Measurements from ENCODE around the gene SLC34A3.

SLC34A3 gene

DNA sequence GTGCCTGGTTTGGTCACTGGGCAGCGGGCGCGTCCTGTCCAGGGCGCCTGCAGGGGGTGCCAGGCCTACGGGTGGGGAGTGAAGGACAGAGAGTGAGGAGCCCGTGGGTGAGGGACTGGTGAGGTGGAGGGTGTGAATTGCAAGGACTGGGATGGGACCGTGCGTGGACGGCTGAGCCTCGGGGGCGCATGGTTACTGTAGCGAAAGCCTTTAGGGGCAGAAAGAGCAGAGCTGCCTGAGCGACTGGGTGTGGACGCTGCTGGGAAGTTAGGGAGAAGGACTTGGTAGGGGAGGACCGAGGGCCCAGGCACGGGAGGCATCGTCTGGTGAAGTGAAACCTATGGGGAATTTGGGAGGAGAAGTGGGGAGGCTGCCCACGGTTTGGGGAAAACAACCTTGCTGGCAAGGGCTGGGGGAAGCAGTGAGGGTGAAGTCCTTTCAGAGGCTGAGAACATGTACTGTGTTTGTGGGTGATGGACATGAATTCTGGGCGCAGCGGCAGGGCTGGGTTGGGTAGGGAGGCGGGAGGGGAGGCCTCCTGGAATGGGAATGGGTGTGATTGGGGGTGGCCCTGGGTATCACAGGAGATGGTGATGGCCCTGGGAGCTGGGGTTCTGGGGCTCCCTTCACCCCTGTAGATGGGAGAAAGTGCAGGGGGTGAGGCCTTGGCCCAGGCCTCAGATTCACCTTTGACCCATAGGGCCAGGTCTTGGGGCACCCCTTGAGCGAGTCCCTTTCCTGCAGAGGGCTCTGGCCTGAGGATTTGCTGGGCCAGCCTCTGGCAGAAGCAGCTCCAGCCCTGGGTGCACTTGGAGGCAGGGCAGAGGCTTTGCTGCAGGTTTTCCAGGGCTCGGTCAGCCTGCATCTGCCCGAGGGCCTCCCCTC lies 45.1 kb downstream of the SLC34A3 start:
- DNase-seq (ENCODE audit: low spot score), result no peak

DNA sequence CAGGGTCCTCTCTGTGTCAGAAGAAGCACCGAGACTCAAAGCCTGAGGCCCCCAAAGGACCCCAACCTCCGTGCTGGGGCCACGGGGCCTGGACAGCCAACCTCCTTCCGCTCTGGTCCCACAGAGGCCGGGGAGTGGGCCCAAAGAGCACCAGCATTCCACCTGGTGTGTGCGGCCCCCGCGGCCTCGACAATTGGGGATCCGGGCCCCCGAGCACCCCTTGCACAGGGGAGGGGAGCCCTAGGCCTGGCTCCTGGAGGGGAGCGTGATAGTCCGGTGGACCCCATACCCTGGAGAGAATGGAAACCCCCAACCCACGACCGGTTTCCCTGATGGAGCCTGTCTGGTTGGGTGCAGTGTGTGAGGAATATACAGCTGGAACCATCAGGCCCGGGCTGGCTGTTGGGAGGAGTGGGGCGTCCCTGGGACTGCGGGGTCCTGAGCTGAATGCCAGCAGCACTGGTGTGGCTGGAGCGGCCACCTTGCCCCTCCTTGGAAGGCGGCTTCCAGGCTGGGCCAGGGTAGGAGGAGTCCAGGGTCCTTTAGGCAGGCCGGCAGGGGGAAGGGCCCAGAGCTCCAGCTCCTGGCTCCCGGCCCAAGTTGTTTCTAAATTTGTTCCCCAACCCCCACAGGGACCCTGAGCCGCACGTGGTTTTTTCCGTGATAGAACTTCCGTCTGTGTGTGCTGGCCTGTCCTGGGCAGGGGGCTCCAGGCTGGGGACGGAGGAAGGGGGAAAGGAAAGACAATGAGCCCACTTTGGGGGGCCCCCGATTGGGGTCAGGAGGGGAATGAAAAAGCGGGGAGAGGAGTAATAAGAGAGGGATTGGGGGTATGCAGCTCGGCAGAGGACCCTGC lies 46.0 kb downstream of the SLC34A3 start:
- peak; percentile 68 for DNase-seq (ENCODE audit: low spot score)

DNA sequence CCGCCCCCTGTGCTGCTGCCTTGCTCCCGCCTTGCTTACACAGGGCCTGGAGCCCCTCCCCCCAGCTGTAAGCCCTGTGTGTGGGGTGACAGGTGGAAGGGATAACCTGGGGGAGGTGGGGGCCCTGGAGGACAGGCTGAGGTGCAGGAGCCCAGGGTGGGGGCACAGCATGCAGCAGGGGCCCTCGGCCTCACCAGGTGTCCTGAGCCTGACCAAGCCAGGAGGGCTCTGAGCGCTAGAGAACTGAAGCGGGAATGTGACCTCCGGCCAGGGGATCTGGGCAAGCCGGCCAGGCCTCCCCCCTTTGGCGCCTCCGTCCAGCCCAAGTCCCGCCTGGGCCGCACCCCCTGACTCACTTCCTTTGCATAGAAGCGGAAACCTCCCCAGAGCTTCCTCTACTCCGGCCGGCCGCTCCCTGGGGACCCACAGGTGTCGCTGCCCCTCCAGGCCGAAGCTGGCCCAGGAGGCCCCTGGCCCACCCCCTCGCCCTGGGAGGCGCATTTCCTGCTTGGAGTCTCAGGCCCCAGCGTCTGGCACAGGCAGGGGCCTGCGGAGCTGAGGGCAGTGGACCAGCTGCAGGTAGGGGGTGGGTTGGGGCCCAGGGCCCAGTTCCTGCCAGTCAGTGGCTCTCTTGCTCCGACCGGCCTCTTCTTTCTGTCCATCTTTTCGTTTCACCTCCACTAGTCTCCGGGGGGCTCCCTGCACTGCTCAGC lies 46.8 kb downstream of the SLC34A3 start, which contains the start of gene TOR4A:
TOR4A (plus strand) TSS at position 398 of the 713 bp plus-strand sequence. CDS start 964 bp downstream, outside the sequence.
- DNase-seq (ENCODE audit: low spot score), result peak; percentile 71

DNA sequence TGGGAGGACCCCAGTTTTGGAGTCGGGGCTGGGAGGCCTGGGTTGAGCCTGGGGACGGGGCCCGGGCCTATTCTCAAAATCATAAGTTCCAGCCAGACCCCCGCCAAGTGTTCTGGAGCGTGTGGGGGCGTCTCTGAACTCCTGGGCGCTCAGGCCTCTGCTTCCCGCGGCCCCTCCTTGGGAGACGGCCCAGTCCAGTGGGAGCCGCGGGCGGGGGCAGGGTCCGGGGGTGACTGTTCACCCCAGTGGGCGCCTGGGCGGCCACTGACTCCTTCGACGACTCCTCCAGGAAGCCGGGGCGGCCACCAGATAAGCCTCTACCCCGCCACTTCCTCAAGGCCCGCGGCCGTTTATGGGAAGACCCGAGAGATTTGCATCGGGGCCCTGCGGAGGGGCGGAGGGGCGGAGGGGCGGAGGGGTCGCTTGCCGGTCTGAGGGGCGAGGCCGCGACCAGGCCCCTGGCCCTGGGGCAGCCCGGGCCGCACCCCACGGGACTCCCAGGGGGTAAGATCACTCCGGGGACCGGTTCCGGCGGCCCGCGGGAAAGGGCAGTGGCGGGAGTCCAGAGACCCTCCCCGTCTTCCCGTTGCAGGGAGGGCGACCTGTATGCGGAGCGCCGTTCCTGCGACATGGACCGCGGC lies 47.5 kb downstream of the SLC34A3 start:
- peak; percentile 45 for DNase-seq (ENCODE audit: low spot score)

DNA sequence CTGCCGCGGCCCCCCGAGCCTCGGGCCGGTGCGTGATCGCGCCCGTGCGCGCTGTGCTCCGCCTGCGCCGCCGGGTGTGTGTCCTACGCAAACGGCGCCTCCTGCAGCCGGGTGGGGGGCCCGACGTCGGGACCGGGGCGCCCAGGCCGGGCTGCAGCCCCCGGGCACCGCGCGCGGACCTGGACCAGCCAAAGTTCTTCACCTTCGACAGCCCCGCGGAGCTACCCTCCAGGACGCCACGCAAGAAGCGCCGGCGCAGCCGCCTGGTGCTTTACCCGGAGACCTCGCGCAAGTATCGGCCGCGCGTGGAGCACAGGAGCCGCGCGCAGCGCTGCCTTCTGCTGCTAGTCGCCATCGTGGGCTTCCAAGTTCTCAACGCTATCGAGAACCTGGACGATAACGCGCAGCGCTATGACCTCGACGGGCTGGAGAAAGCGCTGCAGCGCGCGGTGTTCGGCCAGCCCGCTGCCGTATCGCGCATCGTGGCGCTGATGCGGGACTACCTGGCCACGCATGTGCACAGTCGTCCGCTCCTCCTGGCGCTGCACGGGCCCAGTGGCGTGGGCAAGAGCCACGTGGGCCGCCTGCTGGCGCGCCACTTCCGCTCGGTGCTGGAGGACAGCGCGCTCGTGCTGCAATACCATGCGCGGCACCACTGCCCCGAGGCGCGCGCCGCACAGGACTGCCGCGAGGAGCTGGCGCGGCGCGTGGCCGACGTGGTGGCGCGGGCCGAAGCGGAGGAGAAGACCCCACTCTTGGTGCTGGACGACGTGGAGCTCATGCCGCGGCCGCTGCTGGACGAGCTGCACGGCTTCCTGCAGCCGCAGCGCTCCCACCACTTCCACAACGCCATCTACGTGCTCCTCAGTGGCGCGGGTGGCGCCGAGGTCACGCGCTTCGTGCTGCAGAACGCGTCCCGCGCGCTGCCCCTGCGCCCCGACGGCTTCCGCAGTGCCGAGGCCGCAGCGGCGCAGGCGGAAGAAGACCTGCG lies 48.3 kb downstream of the SLC34A3 start:
- DNase-seq (ENCODE audit: low spot score), result no peak

DNA sequence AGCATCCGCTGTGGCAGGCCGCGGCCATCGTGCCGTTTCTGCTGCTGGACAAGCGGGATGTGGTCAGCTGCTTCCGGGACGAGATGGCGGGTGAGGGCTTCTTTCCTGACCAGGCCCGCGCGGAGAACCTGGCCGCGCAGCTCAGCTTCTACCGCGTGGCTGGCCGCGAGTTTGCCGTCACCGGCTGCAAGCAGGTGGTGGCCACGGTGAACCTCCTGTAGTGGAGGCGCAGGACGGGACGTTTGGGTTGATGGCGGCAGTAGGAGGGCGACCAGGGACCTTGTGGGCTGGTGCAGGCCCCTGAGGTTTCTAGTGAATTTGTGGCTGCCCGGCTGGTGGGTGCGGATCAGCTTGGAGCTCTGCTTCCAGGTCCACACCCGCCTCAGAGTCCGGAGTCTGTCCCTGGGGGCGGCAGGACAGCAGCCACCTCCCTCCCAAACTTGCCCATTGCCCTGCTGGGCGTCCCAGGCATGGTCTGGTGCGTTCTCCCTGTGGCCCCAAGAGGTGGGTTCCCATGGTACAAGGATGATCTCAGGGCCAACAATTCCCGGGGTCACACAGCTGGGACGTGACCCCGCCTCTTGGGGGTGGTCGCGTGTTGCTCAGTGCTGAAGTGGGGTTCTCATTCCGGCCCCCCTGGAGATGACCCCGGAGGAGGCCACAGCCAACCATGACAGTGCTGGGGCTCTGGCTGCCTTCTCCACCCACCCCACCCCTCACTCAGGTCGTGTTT lies 49.2 kb downstream of the SLC34A3 start:
- no peak for DNase-seq (ENCODE audit: low spot score)

DNA sequence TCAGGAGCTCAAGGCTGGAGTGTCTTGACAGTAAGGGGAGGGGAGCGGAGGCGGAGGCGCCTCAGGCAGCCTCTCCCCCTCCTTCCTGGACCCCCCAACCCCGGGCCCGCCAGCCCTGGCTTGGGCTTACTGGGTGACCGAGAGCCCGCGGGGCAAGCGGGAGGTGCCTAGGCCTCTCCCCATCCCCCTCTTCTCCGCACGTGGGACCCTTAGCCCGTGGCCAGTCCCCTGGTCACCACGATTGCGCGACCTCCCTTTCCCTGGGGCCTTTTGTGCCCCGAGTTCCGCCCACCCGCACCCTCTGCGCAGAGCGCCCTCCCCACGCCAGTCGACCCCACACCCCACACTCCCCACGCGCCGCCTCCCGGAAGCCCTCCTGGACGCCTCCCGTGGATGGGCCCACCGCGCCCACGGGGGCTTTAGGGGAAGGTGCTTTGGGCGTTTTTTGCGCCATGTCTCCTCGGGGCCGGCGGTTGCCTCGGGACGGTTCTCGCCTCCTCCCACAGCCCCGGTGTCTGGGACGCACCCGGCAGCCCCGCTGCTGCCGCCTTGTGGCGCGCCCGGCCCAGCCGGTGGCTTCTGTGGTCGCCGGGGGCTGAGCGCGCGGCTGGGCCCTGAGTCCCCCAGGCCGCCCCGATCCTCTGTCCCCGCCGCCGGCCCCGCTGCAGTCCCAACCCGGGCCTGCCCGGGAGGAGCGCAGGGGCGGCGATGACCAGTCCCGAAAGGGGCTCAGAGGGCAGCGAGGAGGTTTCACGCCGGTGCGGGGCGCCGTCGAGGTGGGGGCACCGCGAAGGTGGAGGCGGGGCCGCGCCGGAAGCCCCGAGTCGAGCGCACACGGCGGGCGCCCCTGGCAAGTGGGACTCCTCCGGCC lies 50.0 kb downstream of the SLC34A3 start:
- DNase-seq (ENCODE audit: low spot score), result peak; percentile 53

DNA sequence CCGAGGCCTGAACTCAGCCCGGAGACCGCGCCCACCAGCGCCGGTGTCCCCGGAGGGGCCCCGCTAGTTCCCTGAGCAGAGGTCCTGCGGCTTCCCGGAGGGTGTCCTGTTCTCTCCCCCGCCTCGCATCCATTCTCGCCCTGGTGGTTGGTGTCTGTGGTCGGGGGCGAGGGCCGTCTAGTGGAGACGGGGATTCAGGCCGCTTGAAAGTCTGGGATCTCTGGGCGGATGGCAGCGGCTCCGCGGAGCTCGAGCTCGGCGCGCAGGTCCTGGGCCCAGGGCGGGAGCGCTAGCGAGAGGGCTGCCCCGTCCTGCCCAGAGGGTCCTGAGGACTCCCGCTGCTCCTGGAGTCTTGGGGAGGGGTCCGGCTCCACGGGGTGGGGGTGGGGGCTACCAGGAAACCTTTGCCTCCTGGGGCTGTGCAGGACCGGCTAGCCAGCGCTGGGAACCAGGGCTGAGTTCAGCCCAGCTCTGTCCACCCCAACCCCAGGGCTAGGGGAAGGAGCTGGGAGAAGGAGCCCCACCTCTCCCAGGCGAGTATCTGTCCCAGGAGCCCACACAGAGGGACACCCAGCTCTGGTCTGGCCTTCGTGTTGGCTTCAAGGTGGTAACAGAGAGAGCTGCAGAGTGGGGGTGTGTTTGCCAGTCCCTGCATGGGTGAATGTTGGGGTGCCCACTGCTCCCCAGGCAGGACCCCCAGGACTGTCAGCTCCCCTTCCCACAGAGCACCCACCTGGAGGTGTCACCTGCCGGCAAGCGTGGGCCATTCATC lies 50.8 kb downstream of the SLC34A3 start:
- no peak for DNase-seq (ENCODE audit: low spot score)
